Right lung (tissue), 10 donors: ENCODE measurements around the gene TMIGD1. TPM values are rescaled to one million over a fixed set of nuclear protein-coding genes. Genes with fewer than 3 reads are reported as not detected.

Experiments used
- DNase-seq, 2 donors: peaks; one replicate each; pipeline ENCODE4 v3.0.0-alpha.2; 2013
- long read RNA-seq, 8 donors: transcript quantifications; one replicate each; lab custom pipeline, GENCODE V29; 2026
- polyA plus RNA-seq, 5 donors: library from polyadenylated mRNA; unstranded; fragments of 120-200 nt; gene quantifications; one replicate each; pipeline versions ENCODE4 v1.2.1 to v1.2.3, GENCODE V29; 2013; ENCODE audit warnings: inconsistent platforms in 1 of 5, low replicate concordance in 1 of 5; ENCODE audit not compliant: insufficient read length in 5 of 5, insufficient read depth in 1 of 5

The TMIGD1 gene
- polyA plus RNA-seq: not detected
- long read RNA-seq, donor 1: 0 reads
- long read RNA-seq, donor 2: 0 reads
- long read RNA-seq, donor 3: 0 reads
- long read RNA-seq, donor 4: 0 reads
- long read RNA-seq, donor 5: 0 reads
- long read RNA-seq, donor 6: 0 reads
- long read RNA-seq, donor 7: 0 reads
- long read RNA-seq, donor 8: 0 reads

GRCh38 chr17:30333503-30334360, at the start of gene TMIGD1:
Gene TMIGD1 (minus strand): TSS chr17:30334057. CDS start chr17:30332133, 1,924 bp downstream.
- no peak for DNase-seq

- DNase-seq: no peak
Observed at GRCh38 chr17:30382345-30382744, 48.5 kb upstream of the TMIGD1 start.

- DNase-seq: no peak
Observed at GRCh38 chr17:30381340-30381659, 47.4 kb upstream of the TMIGD1 start.

- no peak for DNase-seq
Observed at GRCh38 chr17:30380643-30381339, 46.9 kb upstream of the TMIGD1 start.

GRCh38 chr17:30379903-30380381, 46.1 kb upstream of the TMIGD1 start:
- DNase-seq: no peak

GRCh38 chr17:30379303-30379902, 45.5 kb upstream of the TMIGD1 start:
- no peak for DNase-seq

GRCh38 chr17:30378825-30379302, 45.0 kb upstream of the TMIGD1 start, which contains the start of gene CPD:
Gene CPD (plus strand): TSS chr17:30378927. CDS start chr17:30378981, 54 bp downstream.
- DNase-seq: peak; percentile 96 to 97

GRCh38 chr17:30378241-30378824, 44.5 kb upstream of the TMIGD1 start:
- DNase-seq: no peak

- no peak for DNase-seq
Observed at GRCh38 chr17:30377574-30378240, 43.9 kb upstream of the TMIGD1 start.

- DNase-seq: peak; percentile 79 to 83
Observed at GRCh38 chr17:30376621-30377452, 43.0 kb upstream of the TMIGD1 start.

- DNase-seq: no peak
Observed at GRCh38 chr17:30375661-30376060, 41.8 kb upstream of the TMIGD1 start.

- DNase-seq: no peak
Observed at GRCh38 chr17:30372755-30373154, 38.9 kb upstream of the TMIGD1 start.

- no peak for DNase-seq
Observed at GRCh38 chr17:30369995-30370394, 36.1 kb upstream of the TMIGD1 start.

- no peak for DNase-seq
Observed at GRCh38 chr17:30368912-30369720, 35.3 kb upstream of the TMIGD1 start.

GRCh38 chr17:30366536-30366935, 32.7 kb upstream of the TMIGD1 start:
- no peak for DNase-seq

- no peak for DNase-seq
Observed at GRCh38 chr17:30363715-30364202, 29.9 kb upstream of the TMIGD1 start.

GRCh38 chr17:30361766-30362279, 28.0 kb upstream of the TMIGD1 start:
- no peak for DNase-seq

- no peak for DNase-seq
Observed at GRCh38 chr17:30360086-30360808, 26.4 kb upstream of the TMIGD1 start.
